ENCODE data around the gene SH3BP1.

The SH3BP1 gene

GRCh38 chr22:37659066-37659896, 19.8 kb downstream of the SH3BP1 start:
- TF ChIP-seq, protein P1, sequence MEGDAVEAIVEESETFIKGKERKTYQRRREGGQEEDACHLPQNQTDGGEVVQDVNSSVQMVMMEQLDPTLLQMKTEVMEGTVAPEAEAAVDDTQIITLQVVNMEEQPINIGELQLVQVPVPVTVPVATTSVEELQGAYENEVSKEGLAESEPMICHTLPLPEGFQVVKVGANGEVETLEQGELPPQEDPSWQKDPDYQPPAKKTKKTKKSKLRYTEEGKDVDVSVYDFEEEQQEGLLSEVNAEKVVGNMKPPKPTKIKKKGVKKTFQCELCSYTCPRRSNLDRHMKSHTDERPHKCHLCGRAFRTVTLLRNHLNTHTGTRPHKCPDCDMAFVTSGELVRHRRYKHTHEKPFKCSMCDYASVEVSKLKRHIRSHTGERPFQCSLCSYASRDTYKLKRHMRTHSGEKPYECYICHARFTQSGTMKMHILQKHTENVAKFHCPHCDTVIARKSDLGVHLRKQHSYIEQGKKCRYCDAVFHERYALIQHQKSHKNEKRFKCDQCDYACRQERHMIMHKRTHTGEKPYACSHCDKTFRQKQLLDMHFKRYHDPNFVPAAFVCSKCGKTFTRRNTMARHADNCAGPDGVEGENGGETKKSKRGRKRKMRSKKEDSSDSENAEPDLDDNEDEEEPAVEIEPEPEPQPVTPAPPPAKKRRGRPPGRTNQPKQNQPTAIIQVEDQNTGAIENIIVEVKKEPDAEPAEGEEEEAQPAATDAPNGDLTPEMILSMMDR (IDR thresholded peaks at IDR 0.05; ENCODE audit: borderline replicate concordance, insufficient read depth, low read depth, low read length): no peak
- peak overlapping the region; percentile 66 for H3K4me3 ChIP-seq (ENCODE audit: low read depth, low read length)

DNA sequence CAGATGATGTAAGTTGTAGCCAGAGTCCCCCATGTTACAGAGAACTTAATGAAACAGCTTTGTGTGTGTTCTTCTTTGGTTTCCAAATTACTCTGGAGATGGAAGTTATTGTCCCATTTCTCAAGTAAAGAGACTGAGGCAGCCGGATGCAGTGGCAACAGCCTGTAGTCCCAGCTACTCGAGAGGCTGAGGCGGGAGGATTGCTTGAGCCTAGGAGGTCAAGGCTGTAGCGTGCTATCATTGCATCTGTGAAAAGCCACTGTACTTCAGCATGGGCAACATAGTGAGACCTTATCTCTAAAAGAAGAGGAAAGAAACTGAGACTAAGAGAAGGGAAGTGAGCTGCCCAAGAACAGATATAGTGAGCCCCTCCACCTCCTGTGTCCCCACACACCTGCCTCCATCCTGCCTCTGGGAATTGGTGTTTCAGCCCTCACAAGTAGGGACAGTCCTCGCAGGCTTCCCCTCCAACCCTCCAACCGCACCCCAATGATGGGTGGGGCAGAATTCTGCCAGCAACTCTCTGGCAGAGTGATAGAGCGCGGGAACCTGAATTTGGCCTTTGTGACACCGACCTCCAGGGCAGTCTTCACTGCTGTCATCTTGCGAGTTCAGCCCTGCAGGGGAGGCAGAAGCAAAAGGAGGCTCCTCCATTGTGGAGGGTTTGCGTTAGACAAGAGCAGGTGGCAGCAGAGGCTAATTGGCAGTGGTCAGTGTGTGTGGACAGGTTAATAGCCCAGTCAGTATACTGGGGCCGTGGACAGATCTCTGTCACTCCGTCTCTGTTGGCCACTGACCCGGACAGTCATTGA, 20.6 kb downstream of the SH3BP1 start:
- peak overlapping the region; percentile 66 for H3K4me3 ChIP-seq (ENCODE audit: low read depth, low read length)
- TF ChIP-seq, protein P1 (IDR thresholded peaks at IDR 0.05; ENCODE audit: borderline replicate concordance, insufficient read depth, low read depth, low read length): no peak

GRCh38 chr22:37660709-37661045, 21.2 kb downstream of the SH3BP1 start:
- H3K4me3 ChIP-seq (ENCODE audit: low read depth, low read length): peak overlapping the region; percentile 66
- TF ChIP-seq, protein P1 (IDR thresholded peaks at IDR 0.05; ENCODE audit: borderline replicate concordance, insufficient read depth, low read depth, low read length): no peak

DNA sequence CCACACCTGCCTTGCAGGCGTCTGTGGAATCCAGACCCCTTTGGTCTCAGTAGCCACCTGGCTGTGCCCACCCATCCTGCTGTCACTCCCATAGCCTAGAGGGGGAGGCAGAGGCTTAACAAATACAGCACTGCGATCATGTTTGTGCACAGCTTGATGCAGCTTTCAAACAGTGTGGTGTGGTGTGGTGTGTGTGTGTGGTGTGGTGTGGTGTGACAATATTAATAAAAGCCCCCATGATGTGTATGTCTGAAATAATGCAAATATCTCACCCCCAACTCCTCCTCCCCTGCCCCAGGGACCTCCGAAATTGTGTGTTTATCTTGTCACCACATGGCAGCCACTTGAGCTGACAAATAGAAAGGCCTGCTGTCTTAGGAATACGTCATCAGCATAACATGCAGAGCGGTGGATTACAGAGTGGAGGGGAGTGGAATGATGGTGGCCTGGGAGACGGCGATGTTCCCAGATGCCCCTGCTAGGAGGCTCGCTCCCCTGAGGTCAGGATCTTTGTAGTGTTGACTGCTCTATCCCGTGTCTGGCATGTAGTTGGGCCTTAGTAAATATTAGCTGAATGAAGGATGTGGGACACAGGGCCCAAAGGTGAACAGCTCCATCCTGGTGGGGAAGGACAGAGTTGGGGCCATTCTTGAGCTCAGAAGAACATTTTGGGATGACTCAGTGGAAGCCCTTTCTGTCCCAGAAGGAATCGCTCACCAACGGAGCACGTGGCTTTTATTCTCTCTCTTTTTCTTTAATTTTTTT, 21.9 kb downstream of the SH3BP1 start:
- H3K4me3 ChIP-seq (ENCODE audit: low read depth, low read length): no peak overlapping the region
- TF ChIP-seq, protein P1 (IDR thresholded peaks at IDR 0.05; ENCODE audit: borderline replicate concordance, insufficient read depth, low read depth, low read length): peak; percentile 58

DNA sequence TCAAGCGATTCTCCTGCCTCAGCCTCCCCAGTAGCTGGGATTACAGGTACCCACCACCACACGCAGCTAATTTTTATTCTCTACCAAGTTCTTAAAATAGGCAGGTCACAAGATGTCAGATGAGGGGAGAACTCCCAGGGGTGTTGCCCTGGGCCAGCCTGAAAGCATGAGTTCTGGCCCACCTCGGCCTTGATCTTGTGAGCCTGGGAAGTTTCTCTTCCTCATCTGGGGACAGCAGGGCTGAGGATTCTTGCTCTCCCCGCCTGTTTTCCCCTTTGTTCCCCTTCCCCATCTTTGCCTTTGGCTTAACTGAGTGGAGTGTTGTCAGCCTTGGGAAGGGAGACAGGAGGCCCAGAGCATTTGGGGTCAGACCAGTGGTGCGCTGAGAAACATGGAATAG, 22.6 kb downstream of the SH3BP1 start:
- H3K4me3 ChIP-seq (ENCODE audit: low read depth, low read length): no peak overlapping the region
- TF ChIP-seq, protein P1 (IDR thresholded peaks at IDR 0.05; ENCODE audit: borderline replicate concordance, insufficient read depth, low read depth, low read length): no peak

DNA sequence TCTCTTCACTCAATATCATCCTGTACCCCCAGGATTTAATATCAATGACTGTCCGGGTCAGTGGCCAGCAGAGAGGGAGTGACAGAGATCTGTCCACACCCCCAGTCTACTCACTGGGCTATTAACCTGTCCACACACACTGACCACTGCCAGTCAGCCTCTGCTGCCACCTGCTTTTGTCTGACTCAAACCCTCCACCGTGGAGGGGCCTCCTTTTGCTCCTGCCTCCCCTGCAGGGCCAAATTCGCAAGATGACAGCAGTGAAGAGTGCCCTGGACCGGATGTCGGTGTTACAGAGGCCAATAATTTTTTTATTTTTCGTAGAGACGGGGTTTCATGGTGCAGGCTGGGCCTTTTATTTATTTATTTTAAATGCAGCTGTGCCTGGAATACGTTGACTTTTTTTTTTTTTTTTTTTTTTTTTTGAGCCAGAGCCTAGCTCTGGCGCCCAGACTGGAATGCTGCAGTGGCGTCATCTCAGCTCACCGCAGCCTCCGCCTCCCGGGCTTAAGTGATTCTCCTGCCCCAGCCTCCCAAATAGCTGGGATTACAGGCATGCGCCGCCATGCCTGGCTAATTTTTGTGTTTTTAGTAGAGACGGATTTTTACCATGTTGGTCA, 24.2 kb downstream of the SH3BP1 start:
- TF ChIP-seq, protein P1 (IDR thresholded peaks at IDR 0.05; ENCODE audit: borderline replicate concordance, insufficient read depth, low read depth, low read length): no peak
- H3K4me3 ChIP-seq (ENCODE audit: low read depth, low read length): no peak overlapping the region

Measured in GM12875 (cell line).